ENCODE data around the gene C1QTNF5.

DNA sequence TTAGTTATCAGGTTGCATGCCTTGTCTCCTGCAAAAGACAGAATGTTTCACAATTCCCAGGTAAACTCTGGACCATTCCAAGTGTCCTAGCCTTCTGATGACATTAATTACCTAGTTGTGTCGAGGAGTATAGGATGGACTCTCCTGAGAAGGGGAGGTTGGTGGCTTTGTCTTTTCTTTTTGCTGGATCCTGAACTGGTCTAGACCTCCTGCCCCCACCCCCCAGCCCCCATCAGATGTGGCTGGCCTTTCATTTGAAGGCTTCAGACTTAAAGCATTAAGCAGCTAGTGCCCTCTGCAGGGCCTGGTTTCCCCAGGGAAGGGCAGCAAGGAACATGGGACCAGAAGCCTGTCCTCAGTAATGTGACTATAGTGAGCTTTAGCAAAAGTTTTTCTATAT lies 33.5 kb downstream of the C1QTNF5 start:
- TF ChIP-seq, protein P1, sequence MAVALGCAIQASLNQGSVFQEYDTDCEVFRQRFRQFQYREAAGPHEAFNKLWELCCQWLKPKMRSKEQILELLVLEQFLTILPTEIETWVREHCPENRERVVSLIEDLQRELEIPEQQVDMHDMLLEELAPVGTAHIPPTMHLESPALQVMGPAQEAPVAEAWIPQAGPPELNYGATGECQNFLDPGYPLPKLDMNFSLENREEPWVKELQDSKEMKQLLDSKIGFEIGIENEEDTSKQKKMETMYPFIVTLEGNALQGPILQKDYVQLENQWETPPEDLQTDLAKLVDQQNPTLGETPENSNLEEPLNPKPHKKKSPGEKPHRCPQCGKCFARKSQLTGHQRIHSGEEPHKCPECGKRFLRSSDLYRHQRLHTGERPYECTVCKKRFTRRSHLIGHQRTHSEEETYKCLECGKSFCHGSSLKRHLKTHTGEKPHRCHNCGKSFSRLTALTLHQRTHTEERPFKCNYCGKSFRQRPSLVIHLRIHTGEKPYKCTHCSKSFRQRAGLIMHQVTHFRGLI (tag by site-specific recombination; IDR thresholded peaks at IDR 0.05) = no peak
- no peak for TF ChIP-seq ZNF274 (IDR thresholded peaks at IDR 0.05; ENCODE audit: low read length)
- TF ChIP-seq ZNF274 (tag by site-specific recombination; IDR thresholded peaks at IDR 0.05; ENCODE audit: borderline replicate concordance) = no peak
- TF ChIP-seq, protein P2, sequence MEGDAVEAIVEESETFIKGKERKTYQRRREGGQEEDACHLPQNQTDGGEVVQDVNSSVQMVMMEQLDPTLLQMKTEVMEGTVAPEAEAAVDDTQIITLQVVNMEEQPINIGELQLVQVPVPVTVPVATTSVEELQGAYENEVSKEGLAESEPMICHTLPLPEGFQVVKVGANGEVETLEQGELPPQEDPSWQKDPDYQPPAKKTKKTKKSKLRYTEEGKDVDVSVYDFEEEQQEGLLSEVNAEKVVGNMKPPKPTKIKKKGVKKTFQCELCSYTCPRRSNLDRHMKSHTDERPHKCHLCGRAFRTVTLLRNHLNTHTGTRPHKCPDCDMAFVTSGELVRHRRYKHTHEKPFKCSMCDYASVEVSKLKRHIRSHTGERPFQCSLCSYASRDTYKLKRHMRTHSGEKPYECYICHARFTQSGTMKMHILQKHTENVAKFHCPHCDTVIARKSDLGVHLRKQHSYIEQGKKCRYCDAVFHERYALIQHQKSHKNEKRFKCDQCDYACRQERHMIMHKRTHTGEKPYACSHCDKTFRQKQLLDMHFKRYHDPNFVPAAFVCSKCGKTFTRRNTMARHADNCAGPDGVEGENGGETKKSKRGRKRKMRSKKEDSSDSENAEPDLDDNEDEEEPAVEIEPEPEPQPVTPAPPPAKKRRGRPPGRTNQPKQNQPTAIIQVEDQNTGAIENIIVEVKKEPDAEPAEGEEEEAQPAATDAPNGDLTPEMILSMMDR (tag by site-specific recombination; IDR thresholded peaks at IDR 0.05) = no peak
- no peak for TF ChIP-seq ZBTB20 (tag by site-specific recombination; IDR thresholded peaks at IDR 0.05)
- TF ChIP-seq, protein P3, sequence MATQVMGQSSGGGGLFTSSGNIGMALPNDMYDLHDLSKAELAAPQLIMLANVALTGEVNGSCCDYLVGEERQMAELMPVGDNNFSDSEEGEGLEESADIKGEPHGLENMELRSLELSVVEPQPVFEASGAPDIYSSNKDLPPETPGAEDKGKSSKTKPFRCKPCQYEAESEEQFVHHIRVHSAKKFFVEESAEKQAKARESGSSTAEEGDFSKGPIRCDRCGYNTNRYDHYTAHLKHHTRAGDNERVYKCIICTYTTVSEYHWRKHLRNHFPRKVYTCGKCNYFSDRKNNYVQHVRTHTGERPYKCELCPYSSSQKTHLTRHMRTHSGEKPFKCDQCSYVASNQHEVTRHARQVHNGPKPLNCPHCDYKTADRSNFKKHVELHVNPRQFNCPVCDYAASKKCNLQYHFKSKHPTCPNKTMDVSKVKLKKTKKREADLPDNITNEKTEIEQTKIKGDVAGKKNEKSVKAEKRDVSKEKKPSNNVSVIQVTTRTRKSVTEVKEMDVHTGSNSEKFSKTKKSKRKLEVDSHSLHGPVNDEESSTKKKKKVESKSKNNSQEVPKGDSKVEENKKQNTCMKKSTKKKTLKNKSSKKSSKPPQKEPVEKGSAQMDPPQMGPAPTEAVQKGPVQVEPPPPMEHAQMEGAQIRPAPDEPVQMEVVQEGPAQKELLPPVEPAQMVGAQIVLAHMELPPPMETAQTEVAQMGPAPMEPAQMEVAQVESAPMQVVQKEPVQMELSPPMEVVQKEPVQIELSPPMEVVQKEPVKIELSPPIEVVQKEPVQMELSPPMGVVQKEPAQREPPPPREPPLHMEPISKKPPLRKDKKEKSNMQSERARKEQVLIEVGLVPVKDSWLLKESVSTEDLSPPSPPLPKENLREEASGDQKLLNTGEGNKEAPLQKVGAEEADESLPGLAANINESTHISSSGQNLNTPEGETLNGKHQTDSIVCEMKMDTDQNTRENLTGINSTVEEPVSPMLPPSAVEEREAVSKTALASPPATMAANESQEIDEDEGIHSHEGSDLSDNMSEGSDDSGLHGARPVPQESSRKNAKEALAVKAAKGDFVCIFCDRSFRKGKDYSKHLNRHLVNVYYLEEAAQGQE (tag by site-specific recombination; IDR thresholded peaks at IDR 0.05) = no peak
- TF ChIP-seq, protein P4, sequence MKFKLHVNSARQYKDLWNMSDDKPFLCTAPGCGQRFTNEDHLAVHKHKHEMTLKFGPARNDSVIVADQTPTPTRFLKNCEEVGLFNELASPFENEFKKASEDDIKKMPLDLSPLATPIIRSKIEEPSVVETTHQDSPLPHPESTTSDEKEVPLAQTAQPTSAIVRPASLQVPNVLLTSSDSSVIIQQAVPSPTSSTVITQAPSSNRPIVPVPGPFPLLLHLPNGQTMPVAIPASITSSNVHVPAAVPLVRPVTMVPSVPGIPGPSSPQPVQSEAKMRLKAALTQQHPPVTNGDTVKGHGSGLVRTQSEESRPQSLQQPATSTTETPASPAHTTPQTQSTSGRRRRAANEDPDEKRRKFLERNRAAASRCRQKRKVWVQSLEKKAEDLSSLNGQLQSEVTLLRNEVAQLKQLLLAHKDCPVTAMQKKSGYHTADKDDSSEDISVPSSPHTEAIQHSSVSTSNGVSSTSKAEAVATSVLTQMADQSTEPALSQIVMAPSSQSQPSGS (tag by site-specific recombination; IDR thresholded peaks at IDR 0.05; ENCODE audit: low read depth) = no peak
- TF ChIP-seq YY1 (tag by site-specific recombination; IDR thresholded peaks at IDR 0.05) = no peak
- no peak for TF ChIP-seq ZNF626 (tag by site-specific recombination; IDR thresholded peaks at IDR 0.05)
- TF ChIP-seq ZNF510 (tag by site-specific recombination; IDR thresholded peaks at IDR 0.05; ENCODE audit: insufficient replicate concordance) = no peak
- TF ChIP-seq ZFP69B (tag by site-specific recombination; IDR thresholded peaks at IDR 0.05) = no peak
- TF ChIP-seq ZBTB6 (tag by site-specific recombination; IDR thresholded peaks at IDR 0.05) = no peak
- TF ChIP-seq ZNF140 (tag by site-specific recombination; IDR thresholded peaks at IDR 0.05) = no peak
- TF ChIP-seq ZBTB8A (tag by site-specific recombination; IDR thresholded peaks at IDR 0.05) = no peak
